GM18858 (cell line): Measurements from ENCODE around the gene BARX2.

ENCODE experiments used
- ATAC-seq: cut with Tn5 transposase; IDR thresholded peaks from one replicate; pipeline ENCODE4 v1.9.1; 2021; ENCODE audit not compliant: unreplicated experiment

BARX2 gene

DNA sequence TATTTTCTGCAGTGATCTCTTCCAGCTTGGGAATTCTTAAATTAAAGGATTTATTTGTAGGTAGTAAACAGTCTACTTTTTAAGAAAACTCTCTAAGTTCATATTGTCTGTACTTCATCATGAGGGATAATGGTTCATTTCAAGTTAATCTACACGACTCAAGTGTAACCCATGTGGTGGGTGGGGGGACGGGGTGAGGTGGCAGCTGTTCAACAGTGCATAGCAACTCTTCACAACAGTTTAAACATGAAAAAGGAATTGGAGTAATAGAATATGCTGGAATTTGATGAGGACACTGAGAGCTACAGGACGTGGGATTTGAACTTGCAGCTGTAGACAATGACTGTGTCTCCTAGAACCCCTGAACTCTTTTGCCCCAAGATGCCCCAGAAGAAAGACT is 20.8 kb downstream of the BARX2 start:
- ATAC-seq, result no peak

DNA sequence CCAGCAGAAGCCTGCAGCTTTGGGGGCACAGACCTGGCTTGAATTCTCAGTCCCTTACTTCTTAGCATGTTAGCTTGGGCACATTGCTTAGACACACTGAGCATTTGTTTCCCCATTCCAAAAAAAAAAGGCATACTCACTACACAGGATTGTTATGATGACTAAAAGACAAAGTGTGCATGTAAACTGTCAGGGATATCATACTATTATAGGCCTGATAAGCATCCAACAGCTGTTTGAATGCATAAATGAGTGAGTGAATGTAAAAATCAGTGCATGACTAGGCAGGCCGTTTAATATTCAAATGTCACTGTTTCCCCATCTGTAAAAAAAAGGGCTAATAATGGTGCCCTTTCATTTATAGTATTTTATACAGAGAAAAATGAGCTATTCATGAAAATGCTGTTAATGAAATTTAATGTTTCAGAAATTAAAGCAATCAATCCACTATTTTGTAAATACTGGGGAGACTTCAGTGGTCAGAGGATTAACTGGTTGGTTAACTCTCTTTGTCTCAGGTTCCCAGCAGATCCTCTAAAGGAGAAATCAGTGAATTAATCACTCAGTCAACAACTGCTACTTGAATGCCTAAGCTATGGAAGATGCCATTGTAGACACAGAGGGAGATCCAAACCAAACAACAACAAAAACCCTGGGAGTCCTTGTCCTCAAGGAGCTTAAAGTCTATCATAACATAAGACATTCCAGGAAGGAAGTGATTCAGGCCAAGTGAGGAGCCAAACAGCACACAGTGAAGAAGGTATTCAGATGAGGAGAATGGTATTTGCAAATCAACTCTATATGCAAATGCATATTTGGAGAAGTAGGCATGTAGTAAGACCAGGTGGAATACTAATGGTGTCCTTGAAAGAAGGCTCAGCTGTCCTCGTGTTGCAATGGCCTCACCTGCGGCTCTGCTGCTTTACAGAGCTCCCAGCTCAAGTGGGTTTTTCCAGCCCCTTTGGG is 26.8 kb downstream of the BARX2 start:
- no peak for ATAC-seq

- no peak for ATAC-seq
Measured at GRCh38 chr11:129404731-129405130, 29.1 kb downstream of the BARX2 start.

- ATAC-seq, result no peak
Measured at GRCh38 chr11:129408865-129409444, 33.3 kb downstream of the BARX2 start.

DNA sequence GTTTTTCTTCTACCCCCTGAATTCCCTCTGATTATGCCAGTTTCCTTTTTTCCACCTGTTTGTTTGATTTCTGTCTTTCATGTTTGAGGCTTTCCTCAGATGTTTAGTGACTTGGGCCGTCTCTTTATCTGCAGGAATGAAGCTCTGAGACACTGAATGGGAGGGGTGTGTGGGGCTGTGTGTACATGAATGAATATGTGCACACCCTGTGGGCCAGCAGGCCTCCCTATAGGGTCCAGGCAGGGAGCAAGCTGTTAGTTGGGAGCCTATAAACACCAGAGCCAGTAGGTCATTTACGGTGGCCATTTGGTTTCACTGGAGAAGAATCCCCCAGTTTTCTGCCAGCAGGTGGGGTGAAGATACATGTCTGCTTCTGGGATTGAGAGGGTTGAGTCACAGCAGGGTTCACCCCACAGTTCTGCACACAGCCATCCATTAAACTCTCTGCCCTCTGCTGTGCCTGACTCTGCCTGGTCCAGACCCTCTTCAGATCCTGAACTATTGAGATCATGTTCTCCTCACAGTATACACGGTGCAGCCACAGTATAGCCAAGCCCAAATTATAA is 34.8 kb downstream of the BARX2 start:
- no peak for ATAC-seq

DNA sequence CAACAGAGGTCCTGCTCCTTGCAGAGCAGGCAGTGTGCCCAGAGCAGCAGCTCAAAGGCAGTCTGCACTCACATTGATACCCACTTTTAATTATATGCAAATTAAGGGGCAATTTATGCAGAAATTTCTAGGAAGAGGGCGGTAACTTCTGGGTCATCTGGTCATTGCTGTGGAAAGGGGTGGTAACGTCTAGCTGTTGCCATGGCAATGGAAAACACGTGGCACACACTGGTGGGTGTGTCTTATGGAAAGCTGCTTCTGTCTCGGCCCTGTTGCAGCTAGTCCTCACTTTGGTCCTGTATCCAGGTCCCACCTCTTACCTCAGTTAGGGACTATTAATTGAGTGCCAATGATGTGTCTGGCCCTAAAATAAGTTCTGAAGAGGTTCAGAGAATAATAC is 36.8 kb downstream of the BARX2 start:
- no peak for ATAC-seq

- no peak for ATAC-seq
Measured at GRCh38 chr11:129414144-129414872, 38.7 kb downstream of the BARX2 start.

DNA sequence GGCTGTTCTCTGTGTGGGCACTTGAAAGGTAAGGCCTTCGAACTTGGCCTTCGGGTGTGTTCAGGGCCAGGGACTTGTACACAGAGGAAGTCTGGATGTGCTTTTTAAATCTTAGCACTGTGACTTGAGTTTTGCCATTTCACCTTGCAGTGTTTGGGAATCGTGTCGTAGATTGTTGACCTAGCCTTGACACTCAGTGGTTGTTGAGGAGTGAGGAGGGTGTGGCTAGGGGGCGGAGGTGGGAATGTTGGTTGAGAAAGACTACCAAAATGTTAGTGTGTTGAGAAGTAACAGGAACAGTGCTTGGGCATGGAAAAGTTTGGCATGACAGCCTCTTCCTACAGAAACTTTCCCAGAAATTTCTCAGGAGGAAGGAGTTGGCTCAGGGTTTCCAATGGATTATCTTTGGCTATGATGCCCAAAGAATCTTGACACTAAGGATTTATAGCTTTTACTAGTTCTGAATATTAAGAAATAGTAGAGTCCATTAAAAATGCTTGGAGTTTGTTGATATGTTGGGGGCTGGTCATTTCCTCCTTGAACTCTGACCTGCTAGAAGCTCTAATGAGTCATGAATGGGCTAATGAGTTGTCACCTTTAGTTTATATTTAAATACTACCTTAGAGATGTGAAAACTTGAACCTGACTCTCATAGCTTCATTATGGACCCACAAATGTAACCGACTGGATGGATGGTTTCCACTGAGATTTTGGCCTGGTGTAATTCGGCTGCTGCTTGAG is 40.6 kb downstream of the BARX2 start:
- ATAC-seq, result no peak

DNA sequence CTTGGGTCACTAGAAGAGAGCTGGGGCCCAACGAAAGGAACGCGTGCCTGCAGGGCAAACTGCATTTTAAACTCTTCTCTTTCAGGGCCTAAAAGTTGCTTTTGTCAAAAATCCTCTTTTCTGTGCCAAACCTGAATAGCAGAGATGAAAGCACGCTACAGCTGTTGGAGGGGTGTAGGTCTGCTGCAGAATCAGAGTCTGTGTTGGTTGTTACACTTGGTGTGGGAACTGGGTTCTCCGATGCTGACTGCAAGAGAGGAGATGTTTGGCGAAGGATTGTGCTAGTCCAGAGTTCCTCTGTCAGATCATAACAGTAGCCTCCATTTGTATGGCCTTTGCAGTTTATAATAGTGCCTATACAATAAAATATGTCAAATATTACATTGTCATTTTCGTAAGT is 41.8 kb downstream of the BARX2 start:
- ATAC-seq, result no peak

DNA sequence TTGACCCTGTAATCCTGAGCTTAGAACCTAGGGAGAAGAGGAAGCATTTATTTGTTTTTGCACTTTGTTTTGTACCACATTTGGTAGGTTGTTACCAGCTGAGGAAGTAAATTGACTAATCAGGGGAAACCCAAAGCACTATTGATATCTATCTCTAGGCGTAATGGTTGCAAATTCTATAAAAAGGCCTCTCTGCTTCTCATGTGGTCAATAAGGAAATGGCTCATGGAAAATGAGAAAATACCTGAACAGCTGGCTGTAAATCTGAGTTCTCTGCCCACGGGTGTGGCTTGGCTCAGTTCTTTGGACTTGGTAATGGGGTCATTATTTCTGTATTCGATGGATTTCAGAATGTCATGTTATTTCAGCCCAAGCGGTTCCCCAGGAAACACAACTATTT is 42.4 kb downstream of the BARX2 start:
- ATAC-seq, result peak; percentile 74

GRCh38 chr11:129419386-129419785 is 43.7 kb downstream of the BARX2 start:
- no peak for ATAC-seq

- no peak for ATAC-seq
Measured at GRCh38 chr11:129423426-129423825, 47.8 kb downstream of the BARX2 start.

- ATAC-seq, result no peak
Measured at GRCh38 chr11:129425214-129425613, 49.6 kb downstream of the BARX2 start.

- ATAC-seq, result no peak
Measured at GRCh38 chr11:129426038-129426437, 50.4 kb downstream of the BARX2 start.

DNA sequence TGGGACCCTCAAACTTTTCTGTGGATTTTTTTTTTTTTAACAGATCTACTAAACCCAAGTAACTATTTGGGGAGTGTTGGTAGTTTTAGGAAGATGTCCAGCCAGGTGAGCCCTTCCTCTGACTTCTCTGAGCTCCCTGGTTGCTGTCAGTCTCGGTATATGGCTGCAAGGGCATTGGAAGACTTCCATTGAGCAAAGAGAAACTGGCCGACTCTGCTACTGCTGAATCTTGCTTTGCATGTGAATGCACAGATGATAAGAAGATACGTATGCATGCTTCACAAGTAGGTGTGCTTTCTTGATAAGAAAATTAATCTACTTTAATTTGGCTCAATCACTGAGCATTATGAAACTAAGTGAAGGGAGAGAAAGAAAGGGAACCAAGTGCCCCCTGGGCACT is 51.1 kb downstream of the BARX2 start:
- no peak for ATAC-seq

DNA sequence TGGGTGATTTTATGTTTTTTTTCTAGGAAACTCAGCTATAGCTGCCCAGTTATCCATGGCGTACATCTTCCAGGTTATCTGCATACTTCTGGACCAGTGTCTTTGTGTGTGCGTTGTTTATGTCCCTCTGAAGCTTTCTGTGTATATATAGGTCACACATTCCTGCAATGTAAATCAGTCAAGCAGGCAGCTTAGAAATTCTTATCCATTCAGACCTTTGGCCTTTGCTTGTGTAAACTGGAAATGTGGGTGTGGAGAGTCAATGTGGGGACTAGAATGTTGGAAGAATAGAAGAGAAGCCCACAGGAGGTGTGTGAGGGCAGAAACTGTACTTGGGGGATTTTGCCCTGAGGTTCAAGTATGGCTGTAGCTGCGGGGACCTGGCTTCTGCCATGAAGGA is 51.7 kb downstream of the BARX2 start:
- ATAC-seq, result no peak

GRCh38 chr11:129427816-129428406 is 52.3 kb downstream of the BARX2 start:
- ATAC-seq, result no peak

DNA sequence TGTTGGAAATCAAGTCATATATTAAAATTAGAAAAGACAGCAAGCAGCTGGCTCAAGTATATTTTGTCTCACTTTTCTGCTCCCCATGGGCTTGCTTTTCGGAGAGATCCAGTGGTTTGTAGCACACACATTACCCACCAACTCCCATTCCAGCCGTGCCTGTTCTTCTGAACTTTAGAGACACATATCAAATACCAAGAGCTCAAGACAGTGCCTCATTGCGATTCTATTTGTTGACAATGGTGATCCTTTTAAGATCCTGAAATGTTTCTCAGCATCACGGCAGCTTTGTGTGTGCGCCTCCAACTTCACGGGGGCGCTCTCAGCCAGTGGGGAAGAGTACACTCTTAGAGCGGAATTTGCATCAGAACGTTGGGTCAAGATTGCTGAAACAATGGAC is 52.9 kb downstream of the BARX2 start:
- no peak for ATAC-seq

- ATAC-seq, result no peak
Measured at GRCh38 chr11:129434641-129435498, 59.2 kb downstream of the BARX2 start.
